Mesendoderm (in vitro differentiated cells): Measurements from ENCODE around the gene CHKB.

Experiments
- DNase-seq: peaks from one replicate; pipeline ENCODE4 v3.0.0; 2013
- H2AK5ac ChIP-seq: 2 replicates; pipeline ENCODE4 v1.6.1; 2013; ENCODE audit warnings: low read length, inconsistent platforms
- H2BK120ac ChIP-seq: 2 replicates; pipeline ENCODE4 v1.6.1; 2013; ENCODE audit warnings: low read depth, mild to moderate bottlenecking, low read length, moderate library complexity, mixed read lengths
- H2BK15ac ChIP-seq: replicated peaks from 2 replicates; pipeline ENCODE4 v1.6.1; 2013; ENCODE audit warnings: low read depth, mild to moderate bottlenecking, moderate library complexity
- H2BK5ac ChIP-seq: 2 replicates; pipeline ENCODE4 v1.6.1; 2013; ENCODE audit warnings: low read length, inconsistent platforms
- H3K18ac ChIP-seq: 2 replicates; pipeline ENCODE4 v1.6.1; 2013; ENCODE audit warnings: mild to moderate bottlenecking, low read length, mixed read lengths
- H3K23ac ChIP-seq: one replicate; pipeline ENCODE4 v1.6.1; 2013; ENCODE audit warnings: low read length
- H3K27ac ChIP-seq: 2 replicates; pipeline ENCODE4 v1.5.1; 2013; ENCODE audit warnings: low read depth, mild to moderate bottlenecking, inconsistent platforms, low read length, moderate library complexity
- H3K27me3 ChIP-seq: 2 replicates; pipeline ENCODE4 v1.6.1; 2013; ENCODE audit warnings: low read length, control low read depth, mild to moderate bottlenecking, inconsistent platforms; ENCODE audit not compliant: insufficient read depth, poor library complexity
- H3K36me3 ChIP-seq: 2 replicates; pipeline ENCODE4 v1.6.1; 2013; ENCODE audit warnings: low read length, inconsistent platforms; ENCODE audit not compliant: control insufficient read depth, insufficient read depth
- H3K4ac ChIP-seq: one replicate; pipeline ENCODE4 v1.6.1; 2013; ENCODE audit warnings: low read depth, mild to moderate bottlenecking, low read length, moderate library complexity
- H3K4me1 ChIP-seq: 2 replicates; pipeline ENCODE4 v1.6.1; 2013; ENCODE audit warnings: low read depth, low read length, inconsistent platforms; ENCODE audit not compliant: control insufficient read depth
- H3K4me2 ChIP-seq: 2 replicates; pipeline ENCODE4 v1.6.1; 2013; ENCODE audit warnings: low read length
- H3K4me3 ChIP-seq: 2 replicates; pipeline ENCODE4 v1.5.1; 2013; ENCODE audit warnings: mild to moderate bottlenecking, low read length
- H3K56ac ChIP-seq: one replicate; pipeline ENCODE4 v1.6.1; 2013; ENCODE audit warnings: low read length
- H3K79me1 ChIP-seq: 2 replicates; pipeline ENCODE4 v1.6.1; 2013; ENCODE audit warnings: low read length, inconsistent platforms
- H3K79me2 ChIP-seq: 2 replicates; pipeline ENCODE4 v1.6.1; 2013; ENCODE audit warnings: mild to moderate bottlenecking, low read length; ENCODE audit not compliant: control insufficient read depth, insufficient read depth
- H3K9ac ChIP-seq: 2 replicates; pipeline ENCODE4 v1.6.1; 2013; ENCODE audit warnings: low read length, inconsistent platforms
- H4K5ac ChIP-seq: one replicate; pipeline ENCODE4 v1.6.1; 2013; ENCODE audit warnings: low read length
- H4K8ac ChIP-seq: one replicate; pipeline ENCODE4 v1.6.1; 2013; ENCODE audit warnings: low read depth, mild to moderate bottlenecking, control low read depth, low read length, moderate library complexity
- WGBS: extraction: QIAGEN DNeasy Blood & Tissue Kit; methylation state at CpG from one replicate; pipeline ENCODE4 v1.1.7; 2013; ENCODE audit warnings: low lambda C conversion rate, missing lambda C conversion rate; ENCODE audit not compliant: insufficient coverage; ENCODE audit errors: extremely low coverage; 5-methylcytosine and 5-hydroxymethylcytosine counted together

CHKB gene

DNA sequence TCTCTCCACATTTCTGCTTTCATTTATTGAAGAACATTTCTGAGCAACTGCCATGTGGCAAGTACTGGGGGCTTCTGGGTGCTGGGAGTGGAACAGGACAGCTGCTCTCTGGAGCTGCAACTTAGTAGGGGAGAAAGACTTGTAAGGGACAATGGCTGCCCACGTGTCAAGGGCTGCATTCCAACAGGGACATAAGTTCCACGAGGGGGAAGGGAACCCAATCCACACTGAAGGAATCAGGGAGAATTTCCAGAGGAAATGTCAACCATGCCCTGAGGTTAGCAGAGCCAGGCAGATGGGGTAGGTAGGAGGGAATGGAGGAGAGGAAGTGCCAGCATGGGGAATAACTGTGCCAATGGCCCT, 19.7 kb upstream of the CHKB start:
- Histone ChIP-seq H3K23ac (no peak overlapping the region), H2AK5ac (no peak overlapping the region), H3K27ac (no peak overlapping the region), H3K79me2 (no peaks in the 10 kb centered on the region), H4K8ac (no peak overlapping the region), H3K18ac (no peak overlapping the region), H3K4me1 (no peaks in the 10 kb centered on the region), H2BK5ac (no peak overlapping the region), H3K79me1 (no peaks in the 10 kb centered on the region), H2BK15ac (no peak overlapping the region), H3K27me3 (peaks cover 5% of the 10 kb centered on the region), H3K4ac (no peak overlapping the region), H3K36me3 (no peaks in the 10 kb centered on the region), H4K5ac (no peak overlapping the region), H3K56ac (no peak overlapping the region), H3K4me3 (no peak overlapping the region), H3K4me2 (no peak overlapping the region), H2BK120ac (no peak overlapping the region), H3K9ac (no peak overlapping the region)
- WGBS, result no CpG with 5 or more reads among the region's 2 CpGs
- no peak for DNase-seq

DNA sequence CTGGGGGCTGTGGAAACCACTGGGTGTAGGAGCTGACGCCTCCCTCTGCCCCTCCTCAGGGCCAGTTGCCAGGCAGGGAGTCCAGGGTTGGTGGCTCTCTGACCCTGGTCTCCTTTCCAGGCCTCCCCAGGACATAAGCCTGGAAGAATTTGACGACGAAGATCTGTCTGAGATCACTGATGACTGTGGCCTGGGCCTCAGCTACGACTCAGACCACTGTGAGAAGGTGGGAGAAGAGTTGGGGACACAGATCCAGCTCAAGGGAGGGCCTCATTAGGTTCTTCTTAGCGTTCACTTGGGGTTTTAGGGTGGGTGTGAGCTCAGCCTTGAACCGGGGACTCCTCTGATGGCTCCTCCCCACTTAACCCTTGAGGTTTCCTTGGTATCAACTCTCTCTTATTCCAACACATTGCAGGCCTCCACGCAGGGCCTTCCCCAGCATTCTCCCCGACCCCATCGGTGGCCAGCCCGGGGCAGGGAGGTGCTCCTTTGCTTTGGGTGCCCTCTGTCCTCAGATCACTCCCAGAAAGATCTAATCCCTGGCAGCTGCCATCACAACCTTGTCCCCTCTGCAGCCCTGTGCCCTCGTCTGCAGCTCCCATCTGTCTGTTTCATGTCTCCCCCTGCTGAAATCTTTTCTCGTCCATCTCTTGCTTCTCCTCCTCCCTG, 19.2 kb upstream of the CHKB start:
- Histone ChIP-seq H3K27ac (no peak overlapping the region), H2BK15ac (no peak overlapping the region)

DNA sequence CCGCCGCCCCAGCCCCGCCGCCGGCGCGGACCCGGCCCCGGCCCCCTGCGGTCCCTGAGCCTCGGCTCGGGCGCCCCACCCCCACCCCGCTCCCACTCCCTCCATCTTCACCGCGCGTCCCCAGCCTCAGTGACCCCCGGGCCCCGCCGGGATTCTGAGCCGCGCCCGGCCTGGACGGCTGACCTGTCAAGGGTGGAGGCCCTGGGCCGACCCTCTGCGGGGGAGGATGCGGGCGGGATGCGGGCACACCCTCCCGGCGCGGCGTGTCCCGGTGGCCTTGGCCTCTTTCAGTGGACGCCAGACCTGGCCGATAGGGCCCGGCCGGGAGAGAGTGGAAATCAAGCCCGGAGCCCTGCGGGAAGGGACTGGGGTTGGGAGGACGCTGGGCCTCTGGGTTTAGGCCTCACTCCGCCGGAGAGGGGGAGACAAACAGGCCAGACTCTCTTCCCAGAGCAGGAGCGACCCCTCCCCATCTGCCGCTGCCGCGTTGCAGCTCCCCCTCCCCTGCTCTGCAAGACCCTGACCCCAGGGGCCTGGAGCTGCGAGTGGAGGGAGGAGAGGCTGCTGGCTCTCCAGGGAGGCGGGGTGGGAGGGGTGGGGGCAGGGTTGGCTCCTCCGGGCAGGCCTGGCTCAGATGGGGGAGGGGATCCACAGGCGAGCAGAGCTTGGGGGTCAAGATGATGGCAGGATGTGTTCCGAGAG, 18.5 kb upstream of the CHKB start:
- H4K5ac ChIP-seq, result no peak overlapping the region
- H3K4me3 ChIP-seq, result no peak overlapping the region
- no peaks in the 10 kb centered on the region for H3K79me1 ChIP-seq
- no peak overlapping the region for H3K9ac ChIP-seq
- no peaks in the 10 kb centered on the region for H3K36me3 ChIP-seq
- H3K18ac ChIP-seq, result no peak overlapping the region
- no peak overlapping the region for H2AK5ac ChIP-seq
- no peaks in the 10 kb centered on the region for H3K79me2 ChIP-seq
- H3K4me2 ChIP-seq, result no peak overlapping the region
- no peak overlapping the region for H3K23ac ChIP-seq
- no peak overlapping the region for H3K56ac ChIP-seq
- WGBS, result no CpG with 5 or more reads among the region's 52 CpGs
- H3K27me3 ChIP-seq, result peaks cover 5% of the 10 kb centered on the region
- no peak overlapping the region for H2BK5ac ChIP-seq
- no peak for DNase-seq
- H3K4me1 ChIP-seq, result no peaks in the 10 kb centered on the region
- no peak overlapping the region for H2BK15ac ChIP-seq
- no peak overlapping the region for H3K27ac ChIP-seq
- no peak overlapping the region for H2BK120ac ChIP-seq
- no peak overlapping the region for H4K8ac ChIP-seq
- no peak overlapping the region for H3K4ac ChIP-seq

More for the DNA sequence above, 19.2 kb upstream of the CHKB start:
- no peak overlapping the region for H3K23ac ChIP-seq
- H3K36me3 ChIP-seq, result no peaks in the 10 kb centered on the region
- peaks cover 5% of the 10 kb centered on the region for H3K27me3 ChIP-seq
- H4K5ac ChIP-seq, result no peak overlapping the region
- no peak overlapping the region for H3K56ac ChIP-seq
- H2AK5ac ChIP-seq, result no peak overlapping the region
- no peak overlapping the region for H3K18ac ChIP-seq
- H3K4ac ChIP-seq, result no peak overlapping the region
- no peak for DNase-seq
- no CpG with 5 or more reads among the region's 12 CpGs for WGBS
- H3K9ac ChIP-seq, result no peak overlapping the region
- no peaks in the 10 kb centered on the region for H3K4me1 ChIP-seq
- H3K4me2 ChIP-seq, result no peak overlapping the region
- H2BK120ac ChIP-seq, result no peak overlapping the region
- no peak overlapping the region for H2BK5ac ChIP-seq
- H3K79me2 ChIP-seq, result no peaks in the 10 kb centered on the region
- no peak overlapping the region for H4K8ac ChIP-seq
- H3K4me3 ChIP-seq, result no peak overlapping the region
- H3K79me1 ChIP-seq, result no peaks in the 10 kb centered on the region

DNA sequence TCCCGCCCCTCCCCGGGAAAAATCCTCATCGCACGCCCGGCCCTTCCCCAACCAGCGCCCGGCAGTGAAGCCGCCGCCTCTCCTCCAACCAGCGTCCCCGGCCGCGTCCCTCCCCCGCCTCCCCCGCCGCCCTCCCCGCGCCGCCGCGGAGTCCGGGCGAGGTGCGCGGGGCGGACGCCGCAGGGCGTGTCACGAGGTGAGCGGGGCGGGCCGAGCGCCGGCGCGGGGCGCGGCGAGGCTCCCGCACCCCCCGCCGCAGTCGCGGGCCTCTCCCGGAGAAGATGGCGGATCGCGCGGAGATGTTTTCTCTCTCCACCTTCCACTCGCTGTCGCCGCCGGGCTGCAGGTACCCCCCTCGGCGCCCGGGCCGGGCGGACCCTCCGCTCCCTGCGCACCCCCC, 17.9 kb upstream of the CHKB start, which contains the start of gene MAPK8IP2:
MAPK8IP2 (plus strand) TSS at position 256 of the 400 bp plus-strand sequence; CDS start at position 282, 26 bp downstream.
- Histone ChIP-seq H3K9ac (no peak within 1 kb of the TSS), H3K56ac (no peak within 1 kb of the TSS), H3K79me1 (no peaks in the 10 kb centered on the region), H4K5ac (no peak within 1 kb of the TSS), H2BK120ac (no peak within 1 kb of the TSS), H4K8ac (no peak within 1 kb of the TSS), H2BK5ac (no peak within 1 kb of the TSS), H3K4ac (no peak within 1 kb of the TSS), H3K79me2 (no peaks in the 10 kb centered on the region), H3K27ac (no peak within 1 kb of the TSS), H3K4me3 (no peak within 1 kb of the TSS), H3K18ac (no peak within 1 kb of the TSS), H3K4me2 (no peak within 1 kb of the TSS), H3K4me1 (no peaks in the 10 kb centered on the region), H2BK15ac (no peak within 1 kb of the TSS), H3K23ac (no peak within 1 kb of the TSS), H3K27me3 (peaks cover 5% of the 10 kb centered on the region), H3K36me3 (no peaks in the 10 kb centered on the region), H2AK5ac (no peak within 1 kb of the TSS)
- WGBS, result no CpG with 5 or more reads among the region's 61 CpGs
- DNase-seq, result no peak

DNA sequence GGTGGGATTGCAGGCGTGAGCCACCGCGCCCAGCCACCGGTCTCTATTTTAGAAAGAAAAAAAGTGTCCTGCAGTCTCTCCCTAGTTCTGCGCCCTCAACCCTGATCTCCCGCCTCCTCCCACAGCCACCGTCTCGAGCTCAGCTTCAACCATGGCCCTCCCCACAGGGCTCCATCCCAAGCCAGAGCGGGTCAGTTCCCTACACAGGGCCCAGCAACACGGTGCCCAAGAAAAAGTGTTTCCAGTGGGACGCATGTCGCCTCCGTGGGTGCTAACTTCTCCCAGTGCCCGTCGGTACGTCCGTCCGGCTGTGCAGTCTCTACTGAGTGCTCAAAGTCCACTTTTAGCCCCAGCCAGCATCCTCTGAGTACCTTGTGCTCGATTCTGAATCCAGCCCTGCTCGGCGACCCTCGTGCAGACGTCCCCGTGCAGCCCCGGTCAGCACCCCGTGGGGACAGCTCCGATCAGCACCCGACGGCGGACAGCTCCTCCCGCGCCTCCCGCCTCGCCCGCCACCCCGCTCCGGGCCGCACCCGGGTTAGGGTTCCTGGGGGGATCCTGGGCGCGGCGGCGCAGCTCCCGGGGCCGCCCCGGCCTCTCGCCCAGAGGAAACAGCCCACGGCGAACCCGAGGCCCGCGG, 17.3 kb upstream of the CHKB start:
- Histone ChIP-seq H3K36me3 (no peaks in the 10 kb centered on the region), H3K23ac (no peak overlapping the region), H4K5ac (no peak overlapping the region), H3K4me1 (no peaks in the 10 kb centered on the region), H2BK120ac (no peak overlapping the region), H2AK5ac (no peak overlapping the region), H2BK15ac (no peak overlapping the region), H3K4me2 (no peak overlapping the region), H3K4me3 (no peak overlapping the region), H3K18ac (no peak overlapping the region), H3K79me1 (no peaks in the 10 kb centered on the region), H3K4ac (no peak overlapping the region), H3K9ac (no peak overlapping the region), H2BK5ac (no peak overlapping the region), H3K27me3 (peaks cover 5% of the 10 kb centered on the region), H3K27ac (no peak overlapping the region), H3K56ac (no peak overlapping the region), H4K8ac (no peak overlapping the region), H3K79me2 (no peaks in the 10 kb centered on the region)
- WGBS, result no CpG with 5 or more reads among the region's 52 CpGs
- peak; percentile 49 for DNase-seq
